SKM-1 (cell line): ENCODE data around the gene TEX22.

ENCODE experiments used
- DNase-seq: peaks from one replicate; lab custom pipeline; 2025; ENCODE audit not compliant: unreplicated experiment; lab: John Stamatoyannopoulos, UW

Gene TEX22

GRCh38 chr14:105420101-105420973 lies 22.0 kb downstream of the TEX22 start:
- DNase-seq = no peak

GRCh38 chr14:105420974-105421674 lies 22.8 kb downstream of the TEX22 start:
- DNase-seq = no peak

- DNase-seq = no peak
Observed at GRCh38 chr14:105421723-105422615, 23.6 kb downstream of the TEX22 start.

GRCh38 chr14:105422695-105423487 lies 24.6 kb downstream of the TEX22 start:
- DNase-seq = no peak

- DNase-seq = no peak
Observed at GRCh38 chr14:105423488-105424195, 25.3 kb downstream of the TEX22 start.

GRCh38 chr14:105424861-105425260 lies 26.5 kb downstream of the TEX22 start:
- no peak for DNase-seq

GRCh38 chr14:105425823-105426247 lies 27.5 kb downstream of the TEX22 start:
- no peak for DNase-seq

- DNase-seq = no peak
Observed at GRCh38 chr14:105426416-105427130, 28.2 kb downstream of the TEX22 start.

GRCh38 chr14:105427412-105427811 lies 29.1 kb downstream of the TEX22 start:
- no peak for DNase-seq

GRCh38 chr14:105427936-105428485 lies 29.7 kb downstream of the TEX22 start:
- DNase-seq = no peak

GRCh38 chr14:105430042-105430441 lies 31.7 kb downstream of the TEX22 start:
- DNase-seq = no peak

GRCh38 chr14:105430565-105430964 lies 32.2 kb downstream of the TEX22 start:
- DNase-seq = no peak

GRCh38 chr14:105431256-105431655 lies 32.9 kb downstream of the TEX22 start:
- no peak for DNase-seq

GRCh38 chr14:105432657-105433056 lies 34.3 kb downstream of the TEX22 start:
- no peak for DNase-seq

GRCh38 chr14:105433161-105433605 lies 34.8 kb downstream of the TEX22 start:
- no peak for DNase-seq

- DNase-seq = no peak
Observed at GRCh38 chr14:105436402-105436801, 38.1 kb downstream of the TEX22 start.

- no peak for DNase-seq
Observed at GRCh38 chr14:105436891-105437722, 38.8 kb downstream of the TEX22 start.
